ENCODE measurements around the gene GHRHR.

The GHRHR gene

GRCh38 chr7:30918676-30919075 is 45.1 kb upstream of the GHRHR start:
- no peak for DNase-seq (ENCODE audit: low spot score)
- no peak for TF ChIP-seq CTCF (IDR thresholded peaks at IDR 0.05; ENCODE audit: extremely low read depth, missing control alignments)

GRCh38 chr7:30920021-30920583 is 43.7 kb upstream of the GHRHR start:
- DNase-seq (ENCODE audit: low spot score), result no peak
- no peak for TF ChIP-seq CTCF (IDR thresholded peaks at IDR 0.05; ENCODE audit: extremely low read depth, missing control alignments)

DNA sequence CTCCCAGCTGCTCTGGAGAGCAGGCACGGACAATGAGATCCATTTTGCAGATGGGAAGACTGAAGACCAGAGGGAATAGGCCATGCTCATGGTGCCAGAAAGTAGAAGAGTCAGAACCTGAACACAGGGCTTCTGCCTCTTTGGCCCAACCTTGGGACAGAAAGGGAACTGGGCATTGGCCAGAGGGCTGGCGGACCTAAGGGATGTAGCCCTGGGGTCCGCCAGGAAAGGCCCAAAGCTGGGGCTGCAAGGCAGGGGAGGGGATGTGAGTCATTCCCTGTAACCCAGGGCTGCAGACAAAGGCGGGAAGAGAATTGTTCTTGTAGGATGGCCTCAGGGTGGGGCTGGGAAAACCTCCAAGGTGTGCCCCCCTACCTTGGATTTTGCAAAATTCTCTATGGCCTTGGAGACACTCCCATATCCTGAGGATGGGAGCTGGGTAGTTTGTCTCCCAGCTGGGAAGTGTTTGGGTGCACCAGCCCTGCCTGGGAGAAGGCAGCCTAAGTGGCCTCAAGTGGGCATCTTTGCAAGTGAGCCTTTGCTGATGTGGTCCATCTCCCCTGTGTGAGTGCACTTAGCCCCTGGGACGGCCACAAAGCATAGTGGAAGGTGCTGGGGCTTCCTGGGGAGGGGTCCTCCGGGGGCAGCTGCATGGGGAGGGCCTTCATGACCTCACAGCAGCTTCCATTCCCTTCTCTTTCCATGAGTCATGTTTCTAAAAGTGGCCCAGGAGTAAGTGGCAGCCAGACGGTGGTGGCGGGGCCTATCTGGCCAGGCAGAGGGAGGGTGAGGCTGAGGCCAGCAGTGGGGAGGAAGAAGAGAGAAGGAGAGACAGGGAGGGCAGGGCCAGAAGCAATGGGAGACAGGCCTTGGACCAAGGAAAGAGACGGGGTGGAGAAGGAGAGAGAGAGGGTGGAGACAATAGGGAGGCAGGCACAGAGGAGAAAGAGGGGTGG is 42.9 kb upstream of the GHRHR start:
- no peak for DNase-seq (ENCODE audit: low spot score)
- no peak for TF ChIP-seq CTCF (IDR thresholded peaks at IDR 0.05; ENCODE audit: extremely low read depth, missing control alignments)

- DNase-seq (ENCODE audit: low spot score), result no peak
- no peak for TF ChIP-seq CTCF (IDR thresholded peaks at IDR 0.05; ENCODE audit: extremely low read depth, missing control alignments)
Measured at GRCh38 chr7:30921540-30922401, 42.0 kb upstream of the GHRHR start.

GRCh38 chr7:30922596-30922995 is 41.2 kb upstream of the GHRHR start:
- no peak for DNase-seq (ENCODE audit: low spot score)
- no peak for TF ChIP-seq CTCF (IDR thresholded peaks at IDR 0.05; ENCODE audit: extremely low read depth, missing control alignments)

DNA sequence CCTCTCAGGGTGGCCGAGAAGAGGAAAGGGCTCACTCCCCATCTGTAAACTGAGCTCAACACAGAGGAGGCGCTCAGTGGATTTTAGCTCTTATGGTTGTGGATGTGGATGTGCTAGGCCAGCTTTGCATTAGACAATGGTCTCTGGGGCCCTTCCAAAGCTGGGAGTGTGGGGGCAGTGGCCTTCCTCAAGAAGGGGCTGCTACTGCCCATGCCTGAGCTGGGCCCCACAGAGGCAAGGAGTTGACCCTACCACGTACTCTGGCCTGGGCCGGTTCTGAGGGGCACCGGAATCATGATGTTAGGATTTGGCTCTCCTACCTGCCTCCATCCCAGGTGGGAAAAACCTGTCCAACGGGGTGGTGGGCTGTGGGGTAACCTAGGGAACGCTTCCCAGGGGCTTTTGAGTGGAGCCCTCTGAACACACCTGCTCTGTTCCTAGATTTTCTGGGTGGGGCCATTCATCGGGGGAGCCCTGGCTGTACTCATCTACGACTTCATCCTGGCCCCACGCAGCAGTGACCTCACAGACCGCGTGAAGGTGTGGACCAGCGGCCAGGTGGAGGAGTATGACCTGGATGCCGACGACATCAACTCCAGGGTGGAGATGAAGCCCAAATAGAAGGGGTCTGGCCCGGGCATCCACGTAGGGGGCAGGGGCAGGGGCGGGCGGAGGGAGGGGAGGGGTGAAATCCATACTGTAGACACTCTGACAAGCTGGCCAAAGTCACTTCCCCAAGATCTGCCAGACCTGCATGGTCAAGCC is 40.6 kb upstream of the GHRHR start:
- no peak for TF ChIP-seq CTCF (IDR thresholded peaks at IDR 0.05; ENCODE audit: extremely low read depth, missing control alignments)
- DNase-seq (ENCODE audit: low spot score), result no peak
